Erythroblast (primary cell): ENCODE measurements around the gene CCDC12.

Source experiments
- GATA1 ChIP-seq: IDR thresholded peaks from 2 replicates; pipeline ENCODE4 v1.6.1; 2011; ENCODE audit warnings: low read depth, mild to moderate bottlenecking, control low read depth, low read length, moderate library complexity
- POLR2A ChIP-seq: IDR thresholded peaks from 2 replicates; pipeline ENCODE4 v1.6.1; 2011; ENCODE audit warnings: mild to moderate bottlenecking, low read length

- TF ChIP-seq POLR2A, result no peak
- TF ChIP-seq GATA1, result no peak
Observed at GRCh38 chr3:46934072-46934471, 42.5 kb downstream of the CCDC12 start.
